Colonic mucosa (tissue), 4 donors: ENCODE data around the gene DENND1A. TPM values are rescaled to one million over a fixed set of nuclear protein-coding genes. Genes with fewer than 3 reads are reported as not detected.

Experiments used
- DNase-seq: peaks from one replicate; pipeline ENCODE4 v3.0.0-alpha.2; 2020
- H3K27ac ChIP-seq: fragments of 200-600 bp; one replicate; pipeline ENCODE4 v1.8.0; 2021
- H3K27me3 ChIP-seq: fragments of 200-600 bp; one replicate; pipeline ENCODE4 v1.8.0; 2021
- H3K36me3 ChIP-seq: fragments of 200-600 bp; one replicate; pipeline ENCODE4 v1.8.0; 2021
- H3K4me1 ChIP-seq: fragments of 200-600 bp; one replicate; pipeline ENCODE4 v1.8.0; 2021; ENCODE audit warnings: mild to moderate bottlenecking
- H3K4me3 ChIP-seq: fragments of 200-600 bp; one replicate; pipeline ENCODE4 v1.8.0; 2021
- H3K9ac ChIP-seq, 2 donors: one replicate each; pipeline ENCODE4 v1.7.0; 2013; ENCODE audit warnings: control low read depth in 2 of 2, low read depth in 2 of 2, low read length in 2 of 2
- H3K9me3 ChIP-seq: fragments of 200-600 bp; one replicate; pipeline ENCODE4 v1.8.0; 2021
- intact Hi-C: fragments of 100-400 bp; cut with DNase I; formaldehyde crosslinking; loops from one replicate; pipeline ENCODE4 v1.14.1; 2022
- total RNA-seq, 2 donors: library from RNA; stranded (reverse); fragmentation: NEBNext Ultra II Directional in 1 of 2; extraction: Animal tissue kit (Norgen Biotek cat#: 25700) in 1 of 2; gene quantifications; one replicate each; pipeline ENCODE4 v1.2.1, GENCODE V29; 2021
- TF ChIP-seq, protein P1 (sequence below): fragments of 200-600 bp; IDR thresholded peaks from one replicate; pipeline ENCODE4 v1.8.0; 2022; ENCODE audit warnings: antibody characterized with exemption, mild to moderate bottlenecking
- donor health status: healthy.
- donor health status: DM: no; HTN: no; CAD: no.
- donor health status: DM: no; HTN: no; CAD: no.

Gene DENND1A
- total RNA-seq, 2 donors from 2014 or later: 34.3 to 39.9 TPM

DNA sequence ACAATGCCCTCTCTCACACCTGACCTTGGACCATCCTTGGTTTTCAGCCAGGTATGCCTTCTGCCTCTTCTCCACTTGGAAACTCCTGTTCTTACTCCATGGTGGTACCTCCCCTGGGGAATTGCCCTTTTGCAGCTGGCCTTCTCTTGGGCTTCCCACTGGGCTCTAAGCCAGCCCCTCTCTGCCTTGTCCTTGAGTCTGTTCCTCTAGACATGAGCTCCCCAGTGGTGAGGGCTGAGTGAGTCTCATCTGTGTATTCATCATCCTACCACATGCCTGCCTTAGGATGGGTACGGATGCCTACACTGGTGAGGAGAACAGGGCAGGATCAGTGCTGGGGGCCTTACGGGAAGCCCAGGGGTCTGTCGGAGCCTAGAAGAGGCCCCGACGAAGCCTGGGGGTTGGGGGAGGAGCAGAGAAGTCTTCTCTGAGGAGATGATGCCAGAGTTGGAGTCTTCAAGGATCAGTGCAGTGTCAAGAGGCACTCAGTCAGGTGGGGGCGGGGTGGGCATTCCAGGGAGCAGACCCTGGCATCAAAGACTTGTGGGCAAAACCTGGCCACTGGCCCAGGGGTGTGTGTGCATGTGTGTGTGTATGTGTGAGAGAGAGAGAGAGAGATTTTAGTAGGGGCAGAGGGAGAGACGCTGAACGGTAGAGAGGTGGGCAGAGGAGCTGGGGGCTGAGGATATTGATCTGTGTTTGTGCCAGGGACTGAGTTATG lies 579.2 kb downstream of the DENND1A start:
- intact Hi-C loops: no loop called here
- Histone ChIP-seq H3K4me1 (no peaks in the 10 kb centered on the region), H3K36me3 (no peaks in the 10 kb centered on the region), H3K4me3 (no peak overlapping the region), H3K27me3 (no peaks in the 10 kb centered on the region), H3K9me3 (no peaks in the 10 kb centered on the region), H3K9ac (no peak overlapping the region), H3K27ac (no peak overlapping the region)
- no peak for DNase-seq
- TF ChIP-seq, protein P1, sequence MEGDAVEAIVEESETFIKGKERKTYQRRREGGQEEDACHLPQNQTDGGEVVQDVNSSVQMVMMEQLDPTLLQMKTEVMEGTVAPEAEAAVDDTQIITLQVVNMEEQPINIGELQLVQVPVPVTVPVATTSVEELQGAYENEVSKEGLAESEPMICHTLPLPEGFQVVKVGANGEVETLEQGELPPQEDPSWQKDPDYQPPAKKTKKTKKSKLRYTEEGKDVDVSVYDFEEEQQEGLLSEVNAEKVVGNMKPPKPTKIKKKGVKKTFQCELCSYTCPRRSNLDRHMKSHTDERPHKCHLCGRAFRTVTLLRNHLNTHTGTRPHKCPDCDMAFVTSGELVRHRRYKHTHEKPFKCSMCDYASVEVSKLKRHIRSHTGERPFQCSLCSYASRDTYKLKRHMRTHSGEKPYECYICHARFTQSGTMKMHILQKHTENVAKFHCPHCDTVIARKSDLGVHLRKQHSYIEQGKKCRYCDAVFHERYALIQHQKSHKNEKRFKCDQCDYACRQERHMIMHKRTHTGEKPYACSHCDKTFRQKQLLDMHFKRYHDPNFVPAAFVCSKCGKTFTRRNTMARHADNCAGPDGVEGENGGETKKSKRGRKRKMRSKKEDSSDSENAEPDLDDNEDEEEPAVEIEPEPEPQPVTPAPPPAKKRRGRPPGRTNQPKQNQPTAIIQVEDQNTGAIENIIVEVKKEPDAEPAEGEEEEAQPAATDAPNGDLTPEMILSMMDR: no peak

DNA sequence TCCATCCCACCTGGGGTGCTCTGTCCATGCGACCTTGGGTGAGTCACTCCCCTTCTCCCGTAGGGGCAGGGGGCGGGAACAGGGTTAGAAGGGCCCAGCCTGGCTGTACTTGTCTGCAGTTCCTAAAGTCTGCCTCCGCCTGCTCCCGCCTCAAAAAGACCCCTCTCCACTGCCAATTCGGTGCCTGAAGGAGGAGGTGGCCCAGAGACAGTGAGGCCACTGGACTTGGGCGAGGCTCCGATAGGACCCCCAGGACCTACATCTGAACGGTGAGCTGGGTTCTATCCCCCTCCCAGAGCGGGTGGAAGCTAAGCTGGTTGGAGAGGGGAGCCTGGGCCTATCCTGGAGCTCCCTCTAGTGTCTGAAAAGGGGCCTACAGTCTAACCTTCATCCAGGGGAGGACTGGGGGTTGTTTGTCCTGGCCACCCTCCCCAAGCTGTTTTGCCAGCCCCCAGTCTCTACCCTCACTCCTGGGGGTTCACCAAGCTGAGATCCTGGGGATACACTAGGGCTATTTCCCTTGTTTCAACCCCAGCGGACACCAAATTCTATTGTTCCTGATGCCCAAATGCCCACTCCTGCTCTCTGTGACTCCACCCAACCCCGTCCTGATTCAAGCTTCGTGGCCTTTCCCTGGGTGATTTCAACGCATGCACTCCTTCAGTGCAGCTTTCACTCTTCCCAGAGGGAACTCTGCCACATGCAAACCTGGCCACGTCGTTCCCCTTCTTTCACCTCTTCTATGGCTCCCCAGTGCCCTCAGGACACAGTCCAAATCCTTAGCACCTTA lies 580.0 kb downstream of the DENND1A start:
- intact Hi-C loops: loop anchor here (5.0 to 10.0 kb wide), 2 partner anchors 125 to 268 kb away; no protein-coding TSS in a partner anchor
- peak; percentile 68 for DNase-seq
- no peaks in the 10 kb centered on the region for H3K36me3 ChIP-seq
- H3K4me1 ChIP-seq: no peaks in the 10 kb centered on the region
- no peaks in the 10 kb centered on the region for H3K9me3 ChIP-seq
- H3K9ac ChIP-seq: no peak overlapping the region
- H3K4me3 ChIP-seq: no peak overlapping the region
- H3K27ac ChIP-seq: no peak overlapping the region
- TF ChIP-seq, protein P1: peak; percentile 95
- H3K27me3 ChIP-seq: no peaks in the 10 kb centered on the region

DNA sequence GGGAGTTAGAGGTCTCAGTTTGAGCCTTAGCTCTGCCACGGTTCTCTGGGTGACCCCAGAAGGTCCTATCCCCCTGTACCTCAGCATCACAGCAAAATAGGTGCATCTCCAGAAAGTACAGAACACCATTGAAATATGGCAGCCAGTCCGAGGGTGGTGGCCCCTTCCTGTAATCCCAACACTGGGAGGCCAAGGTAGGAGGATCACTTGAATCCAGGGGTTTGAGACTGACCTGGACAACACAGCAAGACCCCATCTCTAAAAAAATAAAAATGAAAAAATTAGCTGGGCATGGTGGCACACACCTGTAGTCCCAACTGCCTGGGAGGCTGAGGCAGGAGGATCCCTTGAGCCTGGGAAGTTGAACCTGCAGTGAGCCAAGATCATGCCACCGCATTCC lies 580.9 kb downstream of the DENND1A start:
- H3K36me3 ChIP-seq: no peaks in the 10 kb centered on the region
- H3K27ac ChIP-seq: no peak overlapping the region
- H3K4me3 ChIP-seq: no peak overlapping the region
- intact Hi-C loops: loop anchor here (5.0 to 10.0 kb wide), 2 partner anchors 124 to 267 kb away; no protein-coding TSS in a partner anchor
- no peaks in the 10 kb centered on the region for H3K9me3 ChIP-seq
- TF ChIP-seq, protein P1: no peak
- no peaks in the 10 kb centered on the region for H3K4me1 ChIP-seq
- no peak overlapping the region for H3K9ac ChIP-seq
- no peaks in the 10 kb centered on the region for H3K27me3 ChIP-seq
- DNase-seq: no peak

DNA sequence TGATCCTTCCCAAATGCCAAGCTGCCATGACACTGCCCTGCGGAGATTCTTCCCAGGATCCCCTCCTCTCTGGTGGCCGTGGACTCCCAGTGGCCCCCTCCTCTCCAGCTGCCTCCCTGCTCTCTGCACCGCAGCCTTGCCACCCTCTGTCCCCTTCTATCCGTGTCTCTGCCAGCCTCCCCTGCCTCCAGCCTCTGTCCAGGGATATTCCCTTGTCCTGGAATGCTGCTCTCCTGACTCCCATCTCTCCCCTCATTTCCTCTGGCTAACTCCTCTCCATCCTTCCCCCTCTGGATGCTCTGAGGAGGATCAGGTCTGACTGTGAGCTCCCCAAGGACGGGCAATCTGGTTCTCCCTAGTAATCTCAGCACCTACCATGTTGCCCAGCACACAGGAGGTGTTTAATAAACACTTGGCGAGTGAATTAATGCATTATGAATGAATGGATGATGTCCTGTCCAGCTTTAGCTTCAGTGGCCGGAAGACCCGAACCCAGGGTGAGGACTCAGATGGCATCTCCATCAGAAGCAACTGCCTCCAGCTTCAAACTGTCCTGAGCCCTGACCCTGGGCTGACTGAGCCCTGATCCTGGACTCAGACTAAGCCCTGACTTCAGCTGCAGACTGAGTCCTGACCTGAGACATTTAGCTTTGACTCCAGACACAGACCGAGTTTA lies 581.5 kb downstream of the DENND1A start:
- DNase-seq: no peak
- H3K27ac ChIP-seq: no peak overlapping the region
- TF ChIP-seq, protein P1: no peak
- H3K4me1 ChIP-seq: no peaks in the 10 kb centered on the region
- H3K9ac ChIP-seq: no peak overlapping the region
- H3K27me3 ChIP-seq: no peaks in the 10 kb centered on the region
- no peaks in the 10 kb centered on the region for H3K36me3 ChIP-seq
- intact Hi-C loops: loop anchor here (5.0 to 10.0 kb wide), 2 partner anchors 124 to 266 kb away; no protein-coding TSS in a partner anchor
- H3K9me3 ChIP-seq: no peaks in the 10 kb centered on the region
- H3K4me3 ChIP-seq: no peak overlapping the region

DNA sequence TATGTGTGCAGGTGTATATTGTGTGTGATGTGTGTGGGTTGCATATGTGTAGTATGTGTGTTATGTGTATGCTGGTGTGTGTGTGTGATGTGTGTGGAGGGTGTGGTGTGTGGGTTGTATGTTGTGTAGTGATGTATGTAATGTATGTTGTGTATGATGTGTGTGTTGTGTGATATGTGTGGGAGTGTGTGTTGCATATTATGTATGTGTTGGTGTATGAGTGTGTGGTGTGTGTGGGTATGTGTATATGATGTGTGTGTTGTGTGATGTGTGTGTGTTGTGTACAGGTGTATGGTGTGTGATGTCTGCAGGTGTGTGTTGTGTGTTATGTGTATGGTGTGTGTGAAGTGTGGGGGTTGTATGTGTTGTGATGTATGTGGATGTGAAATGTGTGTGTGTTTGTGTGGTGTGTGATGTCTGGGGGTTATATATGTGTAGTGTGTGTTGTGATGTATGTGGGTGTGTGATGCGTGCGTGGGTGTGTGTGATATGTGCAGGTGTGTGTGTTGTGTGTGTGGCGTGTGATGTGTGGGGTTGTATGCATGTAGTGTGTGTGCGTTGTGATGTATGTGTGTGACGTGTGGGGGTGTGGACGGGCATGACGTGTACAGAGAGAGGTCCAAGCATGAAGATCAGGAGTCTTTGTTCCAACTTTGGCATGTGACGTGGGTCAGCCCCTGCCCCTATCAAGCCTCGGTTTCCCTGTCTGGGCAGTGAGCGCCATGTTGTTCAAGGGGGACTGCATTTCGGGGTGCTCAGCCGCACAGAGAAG lies 582.5 kb downstream of the DENND1A start:
- Histone ChIP-seq H3K4me3 (no peak overlapping the region), H3K9ac (no peak overlapping the region), H3K9me3 (no peaks in the 10 kb centered on the region), H3K27me3 (no peaks in the 10 kb centered on the region), H3K27ac (no peak overlapping the region), H3K4me1 (no peaks in the 10 kb centered on the region), H3K36me3 (no peaks in the 10 kb centered on the region)
- intact Hi-C loops: loop anchor here (5.0 to 10.0 kb wide), 2 partner anchors 123 to 265 kb away; no protein-coding TSS in a partner anchor
- TF ChIP-seq, protein P1: no peak
- DNase-seq: no peak
